OCI-LY3 (cell line): Measurements from ENCODE around the gene FAM177B.

Experiments used
- H2AFZ ChIP-seq: fragments of 200-600, 300-600 bp; shearing (Covaris generic); 2 replicates; pipeline ENCODE4 v1.6.0; 2014; ENCODE audit warnings: antibody characterized with exemption, low read depth, low read length
- H3K27ac ChIP-seq: fragments of 200-600, 300-600 bp; sonication (generic); 2 replicates; pipeline ENCODE4 v1.5.1; 2014; ENCODE audit warnings: mild to moderate bottlenecking, low read length, moderate library complexity, mixed read lengths
- H3K27me3 ChIP-seq: fragments of 200-600, 300-600 bp; sonication (generic); 2 replicates; pipeline ENCODE4 v1.6.1; 2014; ENCODE audit warnings: low read depth, low read length, mixed read lengths
- H3K36me3 ChIP-seq: fragments of 200-600, 300-600 bp; sonication (generic); replicated peaks from 2 replicates; pipeline ENCODE3; 2014; ENCODE audit warnings: low read depth, low read length, mixed read lengths
- H3K4me1 ChIP-seq: fragments of 300-600, 200-600 bp; sonication (generic); 2 replicates; pipeline ENCODE4 v1.6.1; 2014; ENCODE audit warnings: low read length, mixed read lengths
- H3K4me2 ChIP-seq: fragments of 200-600, 300-600 bp; sonication (generic); 2 replicates; pipeline ENCODE4 v1.6.1; 2014; ENCODE audit warnings: low read length, mixed read lengths
- H3K4me3 ChIP-seq: fragments of 300-600, 200-600 bp; sonication (generic); 2 replicates; pipeline ENCODE4 v1.5.1; 2014; ENCODE audit warnings: antibody characterized with exemption, mild to moderate bottlenecking, low read length, moderate library complexity
- H3K79me2 ChIP-seq: fragments of 300-600, 200-600 bp; shearing (Covaris generic); 2 replicates; pipeline ENCODE4 v1.6.1; 2014; ENCODE audit warnings: mild to moderate bottlenecking, low read length, mixed read lengths
- H3K9ac ChIP-seq: fragments of 300-600, 200-600 bp; shearing (Covaris generic); 2 replicates; pipeline ENCODE4 v1.6.0; 2014; ENCODE audit warnings: mild to moderate bottlenecking, low read length, moderate library complexity
- H3K9me3 ChIP-seq: fragments of 200-600, 300-600 bp; shearing (Covaris generic); 2 replicates; pipeline ENCODE4 v1.6.1; 2014; ENCODE audit warnings: low read length, mixed read lengths; ENCODE audit not compliant: insufficient read depth
- H4K20me1 ChIP-seq: fragments of 200-600, 300-600 bp; sonication (generic); 2 replicates; pipeline ENCODE4 v1.6.1; 2016; ENCODE audit warnings: low read length, mixed read lengths; ENCODE audit not compliant: insufficient read depth
- EZH2phosphoT487 ChIP-seq: fragments of 200-600 bp; shearing (Covaris generic); IDR thresholded peaks from 2 replicates; pipeline ENCODE4 v1.6.1; 2018; ENCODE audit warnings: antibody characterized with exemption, mixed run types, low read depth
- TF ChIP-seq, protein P1 (sequence below): fragments of 200-600, 300-600 bp; sonication (generic); IDR thresholded peaks from 2 replicates; pipeline ENCODE4 v1.5.1; 2014; ENCODE audit warnings: antibody characterized with exemption, low read length, low read depth

The FAM177B gene

GRCh38 chr1:222777463-222777862, 40.5 kb downstream of the FAM177B start:
- no peak overlapping the region for H3K9ac ChIP-seq
- H3K4me2 ChIP-seq, result no peak overlapping the region
- H3K79me2 ChIP-seq, result no peaks in the 10 kb centered on the region
- no peaks in the 10 kb centered on the region for H3K9me3 ChIP-seq
- H3K4me3 ChIP-seq, result no peak overlapping the region
- TF ChIP-seq, protein P1, sequence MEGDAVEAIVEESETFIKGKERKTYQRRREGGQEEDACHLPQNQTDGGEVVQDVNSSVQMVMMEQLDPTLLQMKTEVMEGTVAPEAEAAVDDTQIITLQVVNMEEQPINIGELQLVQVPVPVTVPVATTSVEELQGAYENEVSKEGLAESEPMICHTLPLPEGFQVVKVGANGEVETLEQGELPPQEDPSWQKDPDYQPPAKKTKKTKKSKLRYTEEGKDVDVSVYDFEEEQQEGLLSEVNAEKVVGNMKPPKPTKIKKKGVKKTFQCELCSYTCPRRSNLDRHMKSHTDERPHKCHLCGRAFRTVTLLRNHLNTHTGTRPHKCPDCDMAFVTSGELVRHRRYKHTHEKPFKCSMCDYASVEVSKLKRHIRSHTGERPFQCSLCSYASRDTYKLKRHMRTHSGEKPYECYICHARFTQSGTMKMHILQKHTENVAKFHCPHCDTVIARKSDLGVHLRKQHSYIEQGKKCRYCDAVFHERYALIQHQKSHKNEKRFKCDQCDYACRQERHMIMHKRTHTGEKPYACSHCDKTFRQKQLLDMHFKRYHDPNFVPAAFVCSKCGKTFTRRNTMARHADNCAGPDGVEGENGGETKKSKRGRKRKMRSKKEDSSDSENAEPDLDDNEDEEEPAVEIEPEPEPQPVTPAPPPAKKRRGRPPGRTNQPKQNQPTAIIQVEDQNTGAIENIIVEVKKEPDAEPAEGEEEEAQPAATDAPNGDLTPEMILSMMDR, result no peak
- TF ChIP-seq EZH2phosphoT487, result no peak
- no peak overlapping the region for H2AFZ ChIP-seq
- H4K20me1 ChIP-seq, result no peaks in the 10 kb centered on the region
- H3K36me3 ChIP-seq, result no peaks in the 10 kb centered on the region
- H3K27me3 ChIP-seq, result peaks cover 6% of the 10 kb centered on the region; the same call in 1 of the 2 replicates
- no peak overlapping the region for H3K27ac ChIP-seq
- H3K4me1 ChIP-seq, result peaks cover 4% of the 10 kb centered on the region

DNA sequence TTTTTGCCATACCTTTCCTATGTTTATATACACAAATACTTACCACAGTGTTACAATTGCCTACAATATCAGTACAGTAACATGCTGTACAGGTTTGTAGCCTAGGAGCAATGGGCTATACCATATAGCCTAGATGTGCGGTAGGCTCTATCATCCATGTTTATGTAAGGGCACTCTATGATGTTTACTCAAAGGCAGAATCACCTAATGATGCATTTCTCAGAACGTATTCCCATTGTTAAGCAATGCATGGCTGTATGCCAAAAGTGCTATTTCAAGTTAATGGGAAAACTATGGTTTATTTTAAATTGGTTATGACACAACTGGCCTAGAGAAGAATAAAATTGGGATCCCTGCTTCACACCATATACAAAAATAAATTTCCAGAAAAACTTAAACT, 41.0 kb downstream of the FAM177B start:
- TF ChIP-seq, protein P1, result no peak
- H3K27ac ChIP-seq, result no peak overlapping the region
- H4K20me1 ChIP-seq, result no peaks in the 10 kb centered on the region

DNA sequence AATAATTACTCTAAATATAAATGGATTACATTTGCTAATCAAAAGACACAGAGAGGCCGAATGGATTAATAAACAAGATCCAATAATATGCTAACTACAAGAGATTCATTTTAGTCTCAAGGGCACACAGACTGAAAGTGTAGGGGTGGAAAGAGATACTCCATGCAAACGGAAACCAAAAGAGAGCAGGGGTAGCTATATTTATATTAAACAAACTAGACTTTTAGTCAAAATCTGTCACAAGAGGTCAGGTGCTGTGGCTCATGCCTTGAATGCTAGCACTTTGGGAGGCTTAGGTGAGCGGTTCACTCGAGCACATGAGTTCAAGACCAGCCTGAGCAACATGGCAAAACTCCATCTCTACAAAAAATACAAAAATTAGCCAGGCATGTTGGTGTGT, 44.2 kb downstream of the FAM177B start:
- TF ChIP-seq, protein P1, result no peak
- no peak for TF ChIP-seq EZH2phosphoT487

More for the DNA sequence above, 41.0 kb downstream of the FAM177B start:
- Histone ChIP-seq H3K9me3 (no peaks in the 10 kb centered on the region), H3K27me3 (peaks cover 8% of the 10 kb centered on the region; the same call in 1 of the 2 replicates), H3K9ac (no peak overlapping the region), H2AFZ (no peak overlapping the region), H3K79me2 (no peaks in the 10 kb centered on the region), H3K4me3 (no peak overlapping the region), H3K4me2 (no peak overlapping the region), H3K36me3 (no peaks in the 10 kb centered on the region), H3K4me1 (no peaks in the 10 kb centered on the region)

DNA sequence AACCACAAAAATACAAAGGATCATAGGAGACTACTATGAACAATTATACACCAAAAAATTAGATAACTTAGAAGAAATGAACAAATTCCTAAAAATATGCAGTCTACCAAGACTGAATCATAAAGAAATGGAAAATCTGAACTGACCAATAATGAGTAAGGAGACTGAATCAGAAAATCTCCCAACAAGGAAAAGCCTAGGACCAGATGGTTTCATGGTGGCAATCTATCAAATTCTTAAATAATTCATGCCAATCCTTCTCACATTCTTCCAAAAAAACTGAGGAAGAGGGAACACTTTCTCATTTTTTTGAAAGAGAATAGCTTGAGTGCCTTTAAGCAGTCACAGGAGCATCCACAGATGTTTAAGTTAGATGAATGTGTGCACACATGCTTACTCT, 46.0 kb downstream of the FAM177B start:
- H2AFZ ChIP-seq, result no peak overlapping the region
- no peak for TF ChIP-seq EZH2phosphoT487
- TF ChIP-seq, protein P1, result no peak
- H3K79me2 ChIP-seq, result no peaks in the 10 kb centered on the region
- H3K4me2 ChIP-seq, result no peak overlapping the region
- no peaks in the 10 kb centered on the region for H3K4me1 ChIP-seq
- no peaks in the 10 kb centered on the region for H4K20me1 ChIP-seq
- no peak overlapping the region for H3K9ac ChIP-seq
- H3K36me3 ChIP-seq, result no peaks in the 10 kb centered on the region
- H3K27me3 ChIP-seq, result peaks cover 40% of the 10 kb centered on the region
- no peak overlapping the region for H3K4me3 ChIP-seq
- no peak overlapping the region for H3K27ac ChIP-seq
- H3K9me3 ChIP-seq, result no peaks in the 10 kb centered on the region

More for the DNA sequence above, 44.2 kb downstream of the FAM177B start:
- Histone ChIP-seq H4K20me1 (no peaks in the 10 kb centered on the region), H2AFZ (no peak overlapping the region), H3K4me2 (no peak overlapping the region), H3K4me1 (no peaks in the 10 kb centered on the region), H3K27me3 (peaks cover 32% of the 10 kb centered on the region), H3K79me2 (no peaks in the 10 kb centered on the region), H3K27ac (no peak overlapping the region), H3K4me3 (no peak overlapping the region), H3K9ac (no peak overlapping the region), H3K9me3 (no peaks in the 10 kb centered on the region), H3K36me3 (no peaks in the 10 kb centered on the region)
